Ascending aorta (tissue), 2 donors: Measurements from ENCODE around the gene MPHOSPH6. TPM values are rescaled to one million over a fixed set of nuclear protein-coding genes. Genes with fewer than 3 reads are reported as not detected.

ENCODE experiments used
- DNase-seq, 2 donors: peaks; one replicate each; pipeline ENCODE4 v3.0.0-alpha.2; 2019; ENCODE audit warnings: low spot score in 2 of 2
- H3K27ac ChIP-seq, 2 donors: fragments of 200-600 bp; sonication (generic); one replicate each; pipeline ENCODE4 v1.5.1; 2016 to 2017; ENCODE audit warnings: mild to moderate bottlenecking in 1 of 2
- H3K27me3 ChIP-seq: fragments of 200-600 bp; sonication (generic); one replicate; pipeline ENCODE4 v1.5.1; 2017
- H3K36me3 ChIP-seq, 2 donors: fragments of 200-600 bp; sonication (generic); one replicate each; pipeline ENCODE4 v1.5.1; 2016
- H3K4me1 ChIP-seq, 2 donors: fragments of 200-600 bp; sonication (generic); one replicate each; pipeline ENCODE4 v1.5.1; 2016 to 2017; ENCODE audit warnings: mild to moderate bottlenecking in 1 of 2
- H3K4me3 ChIP-seq, 2 donors: fragments of 200-600 bp; sonication (generic); one replicate each; pipeline ENCODE4 v1.5.1; 2016 to 2017; ENCODE audit warnings: mild to moderate bottlenecking in 1 of 2
- H3K9me3 ChIP-seq, 2 donors: fragments of 200-600 bp; sonication (generic); one replicate each; pipeline ENCODE4 v1.5.1; 2016
- CTCF ChIP-seq, 3 experiments: fragments of 200-600 bp in 2 of 3; fragments of 450-650 bp in 1 of 3; sonication (generic) in 2 of 3; IDR thresholded peaks; one replicate each; pipeline ENCODE4 v1.5.1; 2016 to 2019; ENCODE audit warnings: antibody characterized with exemption in 3 of 3, mild to moderate bottlenecking in 1 of 3, moderate library complexity in 1 of 3
- intact Hi-C: fragments of 100-400 bp; cut with DNase I; formaldehyde crosslinking; loops from one replicate; pipeline ENCODE4 v1.15.1; 2023
- total RNA-seq: library from RNA; depleted of rRNA; stranded (reverse); fragments of >200 nt; gene quantifications from one replicate; pipeline ENCODE4 v1.1.0, GENCODE V29; 2016

MPHOSPH6 gene
- total RNA-seq, 1 donor from 2014 or later: 86.5 TPM

- Histone ChIP-seq H3K36me3 (peaks cover 17 to 19% of the 10 kb centered on the region in 2 donors), H3K27ac (no peak overlapping the region), H3K4me3 (no peak overlapping the region), H3K9me3 (peaks cover 0 to 13% of the 10 kb centered on the region in 2 donors), H3K27me3 (no peaks in the 10 kb centered on the region), H3K4me1 (no peaks in the 10 kb centered on the region)
- no peak for DNase-seq
- TF ChIP-seq CTCF (IDR thresholded peaks at IDR 0.05): no peak
- intact Hi-C loops: no loop called here
These were observed 13.1 kb downstream of the MPHOSPH6 start for GRCh38 chr16:82156761-82157533.

GRCh38 chr16:82152641-82153112 lies 17.3 kb downstream of the MPHOSPH6 start:
- Histone ChIP-seq H3K4me3 (no peak overlapping the region), H3K27me3 (no peaks in the 10 kb centered on the region), H3K4me1 (no peaks in the 10 kb centered on the region), H3K9me3 (peaks cover 0 to 13% of the 10 kb centered on the region in 2 donors), H3K27ac (no peak overlapping the region), H3K36me3 (peaks cover 0 to 12% of the 10 kb centered on the region in 2 donors)
- no peak for DNase-seq
- intact Hi-C loops: no loop called here
- TF ChIP-seq CTCF (IDR thresholded peaks at IDR 0.05): no peak

- DNase-seq: no peak
- no peaks in the 10 kb centered on the region for H3K27me3 ChIP-seq
- no peaks in the 10 kb centered on the region for H3K4me1 ChIP-seq
- H3K27ac ChIP-seq: no peak overlapping the region
- intact Hi-C loops: no loop called here
- H3K36me3 ChIP-seq: peaks cover 0 to 17% of the 10 kb centered on the region in 2 donors
- no peak for TF ChIP-seq CTCF (IDR thresholded peaks at IDR 0.05)
- no peak overlapping the region for H3K4me3 ChIP-seq
- peaks cover 0 to 13% of the 10 kb centered on the region in 2 donors for H3K9me3 ChIP-seq
These were observed 17.8 kb downstream of the MPHOSPH6 start for GRCh38 chr16:82152196-82152595.

GRCh38 chr16:82150549-82150948 lies 19.5 kb downstream of the MPHOSPH6 start:
- Histone ChIP-seq H3K9me3 (peaks cover 0 to 13% of the 10 kb centered on the region in 2 donors), H3K27me3 (no peaks in the 10 kb centered on the region), H3K36me3 (peaks cover 0 to 22% of the 10 kb centered on the region in 2 donors), H3K4me3 (no peak overlapping the region), H3K27ac (no peak overlapping the region), H3K4me1 (no peaks in the 10 kb centered on the region)
- no peak for TF ChIP-seq CTCF (IDR thresholded peaks at IDR 0.05)
- intact Hi-C loops: no loop called here
- DNase-seq: no peak

GRCh38 chr16:82149536-82149935 lies 20.5 kb downstream of the MPHOSPH6 start:
- DNase-seq: no peak
- intact Hi-C loops: no loop called here
- Histone ChIP-seq H3K4me1 (no peaks in the 10 kb centered on the region), H3K27me3 (no peaks in the 10 kb centered on the region), H3K4me3 (no peak overlapping the region), H3K36me3 (peaks cover 0 to 22% of the 10 kb centered on the region in 2 donors), H3K9me3 (peaks cover 0 to 6% of the 10 kb centered on the region in 2 donors), H3K27ac (no peak overlapping the region)
- no peak for TF ChIP-seq CTCF (IDR thresholded peaks at IDR 0.05)
